HEK293 (cell line): ENCODE measurements around the gene CCP110.

ENCODE experiments used
- AEBP2 ChIP-seq: fragments of 450-650 bp; formaldehyde crosslinking; IDR thresholded peaks from 2 replicates; pipeline ENCODE4 v1.5.1; 2016; ENCODE audit warnings: missing biosample characterization, missing genetic modification characterization, borderline replicate concordance
- CTCF ChIP-seq: fragments of 450-650 bp; formaldehyde crosslinking; IDR thresholded peaks from 2 replicates; pipeline ENCODE4 v1.5.1; 2016; ENCODE audit warnings: missing biosample characterization, missing genetic modification characterization
- REST ChIP-seq: fragments of 450-650 bp; formaldehyde crosslinking; IDR thresholded peaks from 2 replicates; pipeline ENCODE4 v1.5.1; 2016; ENCODE audit warnings: missing biosample characterization, missing genetic modification characterization
- SP2 ChIP-seq: fragments of 450-650 bp; formaldehyde crosslinking; IDR thresholded peaks from 2 replicates; pipeline ENCODE4 v1.5.1; 2016; ENCODE audit warnings: missing biosample characterization, missing genetic modification characterization
- SP3 ChIP-seq: fragments of 450-650 bp; formaldehyde crosslinking; IDR thresholded peaks from 2 replicates; pipeline ENCODE4 v1.5.1; 2016; ENCODE audit warnings: missing biosample characterization, missing genetic modification characterization
- WT1 ChIP-seq: fragments of 450-650 bp; formaldehyde crosslinking; IDR thresholded peaks from 2 replicates; pipeline ENCODE4 v1.5.1; 2016; ENCODE audit warnings: missing biosample characterization, missing genetic modification characterization
- ZBTB11 ChIP-seq: fragments of 450-650 bp; formaldehyde crosslinking; conservative IDR thresholded peaks from 2 replicates; pipeline ENCODE4 v1.5.1; 2016; ENCODE audit warnings: low read depth, missing biosample characterization, missing genetic modification characterization
- ZBTB20 ChIP-seq: fragments of 450-650 bp; formaldehyde crosslinking; IDR thresholded peaks from 2 replicates; pipeline ENCODE4 v1.5.1; 2016; ENCODE audit warnings: missing biosample characterization, missing genetic modification characterization
- ZBTB26 ChIP-seq: fragments of 450-650 bp; formaldehyde crosslinking; optimal IDR thresholded peaks from 2 replicates; pipeline ENCODE3; 2016; ENCODE audit warnings: missing biosample characterization, mild to moderate bottlenecking, missing genetic modification characterization
- ZBTB8A ChIP-seq: fragments of 450-650 bp; formaldehyde crosslinking; IDR thresholded peaks from 2 replicates; pipeline ENCODE4 v1.5.1; 2016; ENCODE audit warnings: missing biosample characterization, missing genetic modification characterization
- ZEB2 ChIP-seq: fragments of 450-650 bp; formaldehyde crosslinking; IDR thresholded peaks from 2 replicates; pipeline ENCODE4 v1.5.1; 2016; ENCODE audit warnings: missing biosample characterization, missing genetic modification characterization
- ZFP41 ChIP-seq: fragments of 450-650 bp; formaldehyde crosslinking; IDR thresholded peaks from 2 replicates; pipeline ENCODE4 v1.5.1; 2016; ENCODE audit warnings: missing biosample characterization, missing genetic modification characterization, borderline replicate concordance
- ZNF16 ChIP-seq: fragments of 450-650 bp; formaldehyde crosslinking; IDR thresholded peaks from 2 replicates; pipeline ENCODE4 v1.5.1; 2016; ENCODE audit warnings: low read depth, missing biosample characterization, missing genetic modification characterization
- ZNF24 ChIP-seq: fragments of 450-650 bp; formaldehyde crosslinking; IDR thresholded peaks from 2 replicates; pipeline ENCODE4 v1.5.1; 2016; ENCODE audit warnings: missing biosample characterization, missing genetic modification characterization
- ZNF266 ChIP-seq: fragments of 450-650 bp; formaldehyde crosslinking; IDR thresholded peaks from 2 replicates; pipeline ENCODE4 v1.5.1; 2016; ENCODE audit warnings: missing biosample characterization, missing genetic modification characterization, low read depth
- ZNF341 ChIP-seq: fragments of 450-650 bp; formaldehyde crosslinking; IDR thresholded peaks from 2 replicates; pipeline ENCODE4; 2016; ENCODE audit warnings: low read depth, missing biosample characterization, missing genetic modification characterization
- ZNF350 ChIP-seq: fragments of 450-650 bp; formaldehyde crosslinking; IDR thresholded peaks from 2 replicates; pipeline ENCODE4 v1.5.0; 2017; ENCODE audit warnings: missing biosample characterization, mild to moderate bottlenecking, missing genetic modification characterization
- ZNF37A ChIP-seq: fragments of 450-650 bp; IDR thresholded peaks from 2 replicates; pipeline ENCODE4 v1.5.1; 2018; ENCODE audit warnings: missing biosample characterization, missing genetic modification characterization
- ZNF513 ChIP-seq: fragments of 450-650 bp; IDR thresholded peaks from 2 replicates; pipeline ENCODE4 v1.5.1; 2018; ENCODE audit warnings: missing biosample characterization, missing genetic modification characterization
- ZNF626 ChIP-seq: fragments of 450-650 bp; sonication (Bioruptor Pico); formaldehyde crosslinking; IDR thresholded peaks from 2 replicates; pipeline ENCODE4 v1.5.1; 2018; ENCODE audit warnings: missing biosample characterization, missing genetic modification characterization, inconsistent platforms
- ZNF645 ChIP-seq: fragments of 450-650 bp; formaldehyde crosslinking; IDR thresholded peaks from 2 replicates; pipeline ENCODE4; 2016; ENCODE audit warnings: missing biosample characterization, missing genetic modification characterization
- ZXDB ChIP-seq: fragments of 450-650 bp; formaldehyde crosslinking; IDR thresholded peaks from 2 replicates; pipeline ENCODE4 v1.5.1; 2016; ENCODE audit warnings: missing biosample characterization, missing genetic modification characterization

CCP110 gene

GRCh38 chr16:19523559-19524355 lies at the start of gene CCP110 (continued):
- TF ChIP-seq ZBTB11: peak; percentile 92
- peak; percentile 14; the same call in 1 of the 2 replicates for TF ChIP-seq REST (tag by site-specific recombination)
- TF ChIP-seq WT1 (tag by site-specific recombination): no peak
- TF ChIP-seq ZFP41 (tag by site-specific recombination): no peak
- TF ChIP-seq ZNF16: no peak
- TF ChIP-seq ZBTB8A (tag by site-specific recombination): peak; percentile 90
- TF ChIP-seq ZEB2 (tag by site-specific recombination): no peak; the same call in none of the 2 replicates
- TF ChIP-seq ZNF341 (tag by site-specific recombination): peak; percentile 43; the same call in 1 of the 2 replicates
- TF ChIP-seq ZBTB26 (tag by site-specific recombination): peak; percentile 46
- TF ChIP-seq ZNF513: peak; percentile 83
- TF ChIP-seq ZXDB (tag by site-specific recombination): peak; percentile 84
- TF ChIP-seq ZNF350 (tag by site-specific recombination): no peak
- TF ChIP-seq SP3 (tag by site-specific recombination): peak; percentile 83
- peak; percentile 86 for TF ChIP-seq SP2 (tag by site-specific recombination)
- no peak for TF ChIP-seq ZNF24 (tag by site-specific recombination)
- no peak for TF ChIP-seq ZNF37A (tag by site-specific recombination)
- no peak for TF ChIP-seq ZNF645 (tag by site-specific recombination)
- TF ChIP-seq ZBTB20 (tag by site-specific recombination): peak; percentile 98
- TF ChIP-seq CTCF: peak; percentile 20; the same call in 1 of the 2 replicates
- no peak for TF ChIP-seq AEBP2
- TF ChIP-seq ZNF266 (tag by site-specific recombination): no peak
- no peak for TF ChIP-seq ZNF626
